Stimulated activated CD4-positive, alpha-beta T cell treated with anti-CD3 and anti-CD28 coated beads, Interleukin-15, amount 100 ng/mL, for 48 hours (primary cell): ENCODE data around the gene PDGFC.

Source experiments
- DNase-seq, 2 donors: peaks; one replicate each; pipeline ENCODE4 v3.0.0-alpha.2; 2020; ENCODE audit warnings: low read depth in 2 of 2

The PDGFC gene

GRCh38 chr4:156829201-156829873 is 142.3 kb downstream of the PDGFC start:
- DNase-seq, result no peak

GRCh38 chr4:156827519-156827918 is 144.1 kb downstream of the PDGFC start:
- DNase-seq, result no peak

- no peak for DNase-seq
These were observed 146.5 kb downstream of the PDGFC start for GRCh38 chr4:156825074-156825473.

- no peak for DNase-seq
These were observed 147.0 kb downstream of the PDGFC start for GRCh38 chr4:156824451-156825060.

- DNase-seq, result no peak
These were observed 150.7 kb downstream of the PDGFC start for GRCh38 chr4:156820931-156821330.

GRCh38 chr4:156816360-156816755 is 155.2 kb downstream of the PDGFC start:
- no peak for DNase-seq

GRCh38 chr4:156815717-156816359 is 155.8 kb downstream of the PDGFC start:
- no peak for DNase-seq

- DNase-seq, result no peak
These were observed 159.6 kb downstream of the PDGFC start for GRCh38 chr4:156811963-156812362.

- DNase-seq, result no peak
These were observed 160.3 kb downstream of the PDGFC start for GRCh38 chr4:156811286-156811685.

GRCh38 chr4:156805696-156806095 is 165.9 kb downstream of the PDGFC start:
- no peak for DNase-seq

- no peak for DNase-seq
These were observed 168.5 kb downstream of the PDGFC start for GRCh38 chr4:156803056-156803455.

GRCh38 chr4:156800463-156800862 is 171.1 kb downstream of the PDGFC start:
- DNase-seq, result no peak

GRCh38 chr4:156799121-156799589 is 172.4 kb downstream of the PDGFC start:
- no peak for DNase-seq

- no peak for DNase-seq
These were observed 173.2 kb downstream of the PDGFC start for GRCh38 chr4:156798438-156798837.

- no peak for DNase-seq
These were observed 174.4 kb downstream of the PDGFC start for GRCh38 chr4:156797206-156797605.

GRCh38 chr4:156795727-156796126 is 175.9 kb downstream of the PDGFC start:
- no peak for DNase-seq

GRCh38 chr4:156794863-156795262 is 176.7 kb downstream of the PDGFC start:
- no peak for DNase-seq

GRCh38 chr4:156792462-156793085 is 179.0 kb downstream of the PDGFC start:
- no peak for DNase-seq

GRCh38 chr4:156790866-156791265 is 180.7 kb downstream of the PDGFC start:
- no peak for DNase-seq

- DNase-seq, result no peak
These were observed 182.8 kb downstream of the PDGFC start for GRCh38 chr4:156788782-156789181.

GRCh38 chr4:156786713-156787112 is 184.9 kb downstream of the PDGFC start:
- no peak for DNase-seq

- DNase-seq, result no peak
These were observed 186.6 kb downstream of the PDGFC start for GRCh38 chr4:156784970-156785369.

- DNase-seq, result no peak
These were observed 187.6 kb downstream of the PDGFC start for GRCh38 chr4:156783966-156784365.
